Retinal pigment epithelial cell (primary cell): ENCODE measurements around the gene DOCK4.

ENCODE experiments used
- DNase-seq: peaks from one replicate; pipeline ENCODE4 v3.0.0-alpha.2; 2010; ENCODE audit warnings: low read depth
- H3K4me3 ChIP-seq: 2 replicates; pipeline ENCODE4 v1.5.1; 2011; ENCODE audit warnings: mild to moderate bottlenecking, low read length, control low read depth, moderate library complexity
- CTCF ChIP-seq: conservative IDR thresholded peaks from 2 replicates; pipeline ENCODE4 v1.5.1; 2011; ENCODE audit warnings: low read depth, low read length, control low read depth, inconsistent platforms

The DOCK4 gene

GRCh38 chr7:111834367-111834766 lies 371.8 kb downstream of the DOCK4 start:
- no peak for TF ChIP-seq CTCF
- DNase-seq: no peak
- no peak overlapping the region for H3K4me3 ChIP-seq

- no peak for TF ChIP-seq CTCF
- DNase-seq: peak; percentile 22
- H3K4me3 ChIP-seq: no peak overlapping the region
These were observed 372.7 kb downstream of the DOCK4 start for GRCh38 chr7:111833466-111833865.

GRCh38 chr7:111832174-111832573 lies 374.0 kb downstream of the DOCK4 start:
- no peak overlapping the region for H3K4me3 ChIP-seq
- DNase-seq: no peak

GRCh38 chr7:111829221-111829620 lies 377.0 kb downstream of the DOCK4 start:
- no peak overlapping the region for H3K4me3 ChIP-seq
- no peak for DNase-seq
- TF ChIP-seq CTCF: no peak

More at GRCh38 chr7:111832174-111832573, 374.0 kb downstream of the DOCK4 start:
- TF ChIP-seq CTCF: no peak

GRCh38 chr7:111827863-111828504 lies 378.2 kb downstream of the DOCK4 start:
- DNase-seq: peak; percentile 13
- no peak overlapping the region for H3K4me3 ChIP-seq
- no peak for TF ChIP-seq CTCF

- TF ChIP-seq CTCF: no peak
- DNase-seq: no peak
- no peak overlapping the region for H3K4me3 ChIP-seq
These were observed 381.2 kb downstream of the DOCK4 start for GRCh38 chr7:111825046-111825445.

- no peak for DNase-seq
- H3K4me3 ChIP-seq: no peak overlapping the region
- TF ChIP-seq CTCF: no peak
These were observed 382.4 kb downstream of the DOCK4 start for GRCh38 chr7:111823826-111824225.
